IPS DF 6.9 (cell line): ENCODE results near the gene ARHGEF10L.

ENCODE experiments used
- DNase-seq: peaks from one replicate; pipeline ENCODE4 v3.0.0-alpha.2; 2013; ENCODE audit warnings: low read depth, low spot score
- H3K27ac ChIP-seq: one replicate; pipeline ENCODE4 v1.5.1; 2013; ENCODE audit warnings: low read length, control low read depth
- H3K27me3 ChIP-seq: 2 replicates; pipeline ENCODE4 v1.6.1; 2013; ENCODE audit warnings: mild to moderate bottlenecking, low read length; ENCODE audit not compliant: control insufficient read depth, insufficient read depth
- H3K36me3 ChIP-seq: 2 replicates; pipeline ENCODE4 v1.6.1; 2013; ENCODE audit warnings: low read length; ENCODE audit not compliant: control insufficient read depth, insufficient read depth
- H3K4me1 ChIP-seq: 2 replicates; pipeline ENCODE4 v1.6.1; 2013; ENCODE audit warnings: low read length; ENCODE audit not compliant: control insufficient read depth, insufficient read depth
- H3K4me3 ChIP-seq: 2 replicates; pipeline ENCODE4 v1.5.1; 2013; ENCODE audit warnings: mild to moderate bottlenecking, low read length
- H3K9me3 ChIP-seq: 2 replicates; pipeline ENCODE4 v1.6.1; 2013; ENCODE audit warnings: low read length, inconsistent platforms; ENCODE audit not compliant: control insufficient read depth, insufficient read depth
- whole genome bisulfite sequencing: extraction: QIAGEN DNeasy Blood & Tissue Kit; methylation state at CpG from one replicate; pipeline ENCODE4 v1.1.7; 2013; ENCODE audit warnings: mixed read lengths, missing lambda C conversion rate; ENCODE audit not compliant: insufficient read length, insufficient coverage; 5-methylcytosine and 5-hydroxymethylcytosine counted together

ARHGEF10L gene

DNA sequence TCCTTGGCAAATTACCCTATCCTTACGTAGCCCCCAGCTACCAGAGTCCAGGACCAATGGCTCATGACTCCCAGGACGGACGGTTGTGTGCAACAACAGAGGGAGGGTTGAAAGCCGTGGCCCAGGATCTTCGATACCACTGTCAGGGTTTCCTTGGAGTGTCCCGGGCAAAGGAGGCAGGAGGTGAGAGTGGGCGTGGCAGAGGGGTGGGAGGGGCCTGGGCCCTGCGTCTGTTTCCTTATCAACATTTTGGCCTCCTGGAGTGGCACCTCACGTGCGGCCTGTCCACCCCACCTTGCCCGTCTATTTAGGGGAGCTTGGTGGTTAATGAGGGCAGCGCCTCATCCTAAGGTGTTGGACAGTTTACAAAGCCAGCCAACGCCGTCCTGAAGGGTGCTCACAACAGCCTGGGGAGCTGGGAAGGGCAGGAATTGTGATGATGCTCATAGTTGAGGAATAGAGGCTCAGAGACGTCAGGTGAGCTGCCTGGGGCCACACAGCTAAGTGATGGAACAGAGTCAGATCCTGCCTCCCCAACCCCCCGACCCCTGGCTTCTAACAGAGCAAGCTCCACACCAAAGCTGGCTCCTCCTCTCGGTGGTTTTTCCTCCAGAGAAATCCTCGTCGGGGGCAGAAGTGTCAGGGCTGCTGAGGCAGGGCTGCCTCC lies 17.4 kb upstream of the ARHGEF10L start:
- no CpG with 5 or more reads among the region's 19 CpGs for WGBS
- no peaks in the 10 kb centered on the region for H3K36me3 ChIP-seq

DNA sequence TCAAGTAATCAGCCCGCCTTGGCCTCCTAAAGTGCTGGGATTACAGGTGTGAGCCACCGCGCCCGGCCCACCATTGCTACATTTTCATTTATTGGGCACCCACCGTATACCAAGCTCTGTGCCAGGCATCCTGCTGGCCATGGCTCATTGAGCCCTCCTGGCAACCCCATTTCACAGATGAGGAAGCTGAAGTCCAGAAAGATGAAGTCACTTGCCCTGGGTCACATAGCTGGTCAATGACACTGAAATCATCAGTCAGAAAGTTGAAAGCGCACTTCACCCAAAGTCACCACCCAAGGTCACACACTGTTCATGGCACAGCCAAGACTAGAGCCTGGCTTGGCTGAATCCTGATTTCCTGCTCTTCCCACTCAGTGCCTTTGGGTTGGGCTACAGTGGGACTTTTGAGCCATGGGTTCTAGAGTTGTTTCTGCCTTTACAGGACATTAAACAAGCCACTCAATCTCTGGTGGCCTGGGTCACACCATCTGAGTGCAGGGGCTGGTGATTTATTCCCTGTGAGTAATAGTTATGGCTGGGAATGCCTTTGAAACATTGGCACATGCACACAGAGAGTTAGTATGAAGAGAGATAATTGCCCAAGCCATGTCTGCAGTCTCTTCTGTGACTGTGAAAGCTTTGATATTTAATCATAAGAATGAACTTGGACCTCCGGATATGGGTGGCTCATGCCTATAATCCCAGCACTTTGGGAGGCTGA lies 16.0 kb upstream of the ARHGEF10L start:
- Histone ChIP-seq H3K36me3 (no peaks in the 10 kb centered on the region), H3K27me3 (no peaks in the 10 kb centered on the region), H3K27ac (no peak overlapping the region), H3K4me1 (peaks cover 11% of the 10 kb centered on the region), H3K4me3 (no peak overlapping the region), H3K9me3 (no peaks in the 10 kb centered on the region)
- DNase-seq, result no peak
- WGBS, result no CpG with 5 or more reads among the region's 7 CpGs

More for the DNA sequence above, 17.4 kb upstream of the ARHGEF10L start:
- Histone ChIP-seq H3K27ac (no peak overlapping the region), H3K9me3 (no peaks in the 10 kb centered on the region), H3K4me1 (peaks cover 11% of the 10 kb centered on the region), H3K4me3 (no peak overlapping the region), H3K27me3 (no peaks in the 10 kb centered on the region)
- no peak for DNase-seq

DNA sequence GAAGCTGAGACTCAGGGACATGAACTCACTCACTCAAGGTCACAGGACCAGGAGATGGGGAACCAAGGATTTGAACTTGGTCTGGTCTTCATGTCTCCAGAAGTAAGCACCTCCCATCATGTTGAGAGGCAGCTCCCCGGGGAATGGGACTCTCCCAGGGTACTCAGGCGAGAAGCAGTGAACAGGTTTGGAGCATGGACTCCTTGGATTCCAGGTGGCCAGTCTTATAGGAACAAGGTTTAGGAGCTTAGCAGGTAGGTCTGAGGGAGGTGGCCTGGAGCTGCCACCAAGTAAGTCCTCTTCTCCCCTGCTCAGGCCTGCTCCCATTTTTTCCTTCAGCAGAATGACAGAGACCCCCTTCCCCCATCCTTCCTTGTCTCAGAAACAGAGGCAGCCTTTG lies 14.9 kb upstream of the ARHGEF10L start:
- no peak overlapping the region for H3K27ac ChIP-seq
- H3K4me3 ChIP-seq, result no peak overlapping the region

DNA sequence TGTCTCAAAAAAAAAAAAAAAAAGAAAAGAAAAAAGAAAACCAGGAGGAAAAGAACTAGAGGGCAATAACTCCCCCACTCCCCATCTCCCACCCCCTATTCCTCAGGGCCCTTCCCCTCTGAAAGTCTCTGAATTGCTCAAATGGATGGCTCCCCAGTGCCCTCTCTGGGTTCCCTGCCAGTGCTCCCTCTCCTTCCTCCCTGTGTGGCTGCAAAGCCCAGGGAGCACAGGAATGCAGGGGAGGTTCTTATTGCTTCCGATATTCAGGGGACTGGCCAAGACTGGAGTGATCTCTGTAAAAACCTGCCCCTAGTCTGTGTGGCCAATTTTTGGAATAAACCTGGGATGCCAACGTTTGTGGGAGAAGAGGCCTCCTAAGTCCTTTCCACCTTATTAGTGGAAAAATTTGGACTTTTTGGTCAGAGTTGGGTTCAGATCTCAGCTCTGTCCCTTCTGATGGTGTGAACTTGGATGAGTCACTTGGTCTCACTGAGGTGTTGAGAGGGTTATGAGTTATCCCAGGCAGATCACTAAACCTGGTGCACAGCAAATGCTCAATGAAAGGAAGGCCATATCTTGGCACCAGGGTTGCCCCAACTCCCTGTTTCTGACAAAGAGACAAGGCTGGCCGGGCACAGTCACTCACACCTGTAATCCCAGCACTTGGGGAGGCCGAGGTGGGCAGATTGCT lies 13.4 kb upstream of the ARHGEF10L start:
- no CpG with 5 or more reads among the region's 4 CpGs for WGBS
- no peak overlapping the region for H3K27ac ChIP-seq
- H3K27me3 ChIP-seq, result no peaks in the 10 kb centered on the region
- DNase-seq, result no peak
- H3K4me3 ChIP-seq, result no peak overlapping the region
- no peaks in the 10 kb centered on the region for H3K9me3 ChIP-seq
- no peaks in the 10 kb centered on the region for H3K36me3 ChIP-seq
- peaks cover 6% of the 10 kb centered on the region; the same call in 1 of the 2 replicates for H3K4me1 ChIP-seq

More for the DNA sequence above, 14.9 kb upstream of the ARHGEF10L start:
- Histone ChIP-seq H3K9me3 (no peaks in the 10 kb centered on the region), H3K36me3 (no peaks in the 10 kb centered on the region), H3K27me3 (no peaks in the 10 kb centered on the region), H3K4me1 (peaks cover 11% of the 10 kb centered on the region)
- no CpG with 5 or more reads among the region's 2 CpGs for WGBS
- DNase-seq, result no peak

DNA sequence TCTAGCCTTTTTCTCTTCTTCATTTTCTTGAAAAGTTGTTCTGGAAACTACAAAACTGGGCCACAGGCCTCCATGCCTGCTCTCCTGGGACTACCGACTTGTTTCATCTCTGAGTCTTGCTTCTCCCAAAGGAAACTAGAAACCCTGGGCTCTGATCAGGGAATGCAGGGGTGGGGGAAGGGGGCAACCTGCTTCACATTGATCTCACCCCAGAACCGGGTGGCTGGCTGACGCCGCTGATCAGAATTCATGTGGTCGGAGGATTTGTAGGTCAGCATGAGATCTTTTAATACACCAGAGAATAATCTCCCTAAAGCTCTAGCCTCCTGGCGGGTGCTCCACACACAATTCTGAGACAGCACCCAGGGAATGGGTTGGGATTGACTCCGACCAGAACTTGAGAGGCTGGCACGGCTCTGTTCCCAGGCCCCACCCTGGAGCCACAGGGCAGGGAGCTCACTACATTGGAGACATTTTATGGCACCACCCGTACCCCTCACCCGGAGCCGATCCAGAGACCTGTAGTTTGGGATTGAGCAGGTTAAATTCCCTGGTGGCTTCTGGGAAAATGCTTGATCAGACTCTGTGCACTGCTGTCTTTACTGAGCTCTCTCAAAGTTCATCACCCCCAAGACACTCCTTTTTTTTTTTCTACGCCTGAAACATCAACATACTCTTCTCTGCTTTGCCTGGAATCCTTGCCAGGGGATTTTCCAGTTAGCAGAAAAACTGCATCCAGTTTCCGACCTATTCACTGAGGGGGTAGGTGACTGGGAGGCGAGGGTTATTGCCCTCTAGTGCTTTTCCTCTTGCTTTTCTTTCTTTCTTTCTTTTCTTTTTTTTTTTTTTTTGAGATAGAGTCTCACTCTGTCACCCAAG lies 12.2 kb upstream of the ARHGEF10L start:
- Histone ChIP-seq H3K4me1 (peaks cover 4% of the 10 kb centered on the region; the same call in 1 of the 2 replicates), H3K9me3 (no peaks in the 10 kb centered on the region), H3K4me3 (no peak overlapping the region), H3K36me3 (no peaks in the 10 kb centered on the region), H3K27me3 (no peaks in the 10 kb centered on the region), H3K27ac (no peak overlapping the region)
- WGBS, result no CpG with 5 or more reads among the region's 14 CpGs
- DNase-seq, result no peak

DNA sequence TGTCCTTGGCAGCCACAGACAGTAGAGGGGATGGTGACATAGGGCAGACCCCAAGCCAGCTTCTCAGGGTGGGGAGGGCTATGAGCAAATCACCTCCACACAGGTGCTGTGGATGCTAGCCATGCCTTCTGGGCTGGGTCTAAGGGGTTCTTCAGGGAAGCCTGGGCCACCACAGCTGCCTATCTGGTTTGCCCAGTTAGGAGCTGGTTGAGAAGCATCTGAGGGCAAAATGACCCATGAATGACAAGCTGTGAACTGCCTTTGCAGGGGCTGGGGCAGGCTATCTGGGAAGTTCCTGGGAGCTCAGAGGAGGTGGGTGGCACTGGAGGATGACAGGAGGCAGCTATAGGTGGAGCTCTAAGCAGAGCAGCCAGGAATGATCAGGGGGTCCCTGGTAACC lies 10.1 kb upstream of the ARHGEF10L start:
- Histone ChIP-seq H3K27ac (no peak overlapping the region), H3K9me3 (no peaks in the 10 kb centered on the region), H3K4me3 (no peak overlapping the region), H3K4me1 (peaks cover 6% of the 10 kb centered on the region; the same call in 1 of the 2 replicates), H3K36me3 (no peaks in the 10 kb centered on the region), H3K27me3 (no peaks in the 10 kb centered on the region)
- no peak for DNase-seq

DNA sequence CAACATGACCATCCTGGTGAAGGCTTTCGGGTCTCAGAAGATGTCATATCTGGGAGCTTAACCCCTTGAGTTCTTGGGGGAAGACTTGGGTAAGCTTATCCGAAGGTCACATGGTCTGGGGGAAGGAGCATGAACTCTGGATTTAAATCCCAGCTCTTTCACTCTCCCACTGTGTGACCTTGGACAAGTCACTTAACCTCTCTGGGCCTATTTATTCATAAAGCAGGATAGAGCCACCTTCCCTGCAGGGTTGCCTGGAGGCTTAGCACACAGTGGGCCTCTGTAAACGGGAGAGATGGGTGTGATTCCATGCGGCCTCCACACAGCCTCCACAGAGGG lies 8.2 kb upstream of the ARHGEF10L start:
- no peaks in the 10 kb centered on the region for H3K36me3 ChIP-seq
- no peaks in the 10 kb centered on the region for H3K27me3 ChIP-seq
- no CpG with 5 or more reads among the region's 4 CpGs for WGBS
- no peaks in the 10 kb centered on the region for H3K9me3 ChIP-seq
- no peak for DNase-seq
- no peak overlapping the region for H3K27ac ChIP-seq
- peaks cover 4% of the 10 kb centered on the region; the same call in 1 of the 2 replicates for H3K4me1 ChIP-seq
- H3K4me3 ChIP-seq, result no peak overlapping the region

DNA sequence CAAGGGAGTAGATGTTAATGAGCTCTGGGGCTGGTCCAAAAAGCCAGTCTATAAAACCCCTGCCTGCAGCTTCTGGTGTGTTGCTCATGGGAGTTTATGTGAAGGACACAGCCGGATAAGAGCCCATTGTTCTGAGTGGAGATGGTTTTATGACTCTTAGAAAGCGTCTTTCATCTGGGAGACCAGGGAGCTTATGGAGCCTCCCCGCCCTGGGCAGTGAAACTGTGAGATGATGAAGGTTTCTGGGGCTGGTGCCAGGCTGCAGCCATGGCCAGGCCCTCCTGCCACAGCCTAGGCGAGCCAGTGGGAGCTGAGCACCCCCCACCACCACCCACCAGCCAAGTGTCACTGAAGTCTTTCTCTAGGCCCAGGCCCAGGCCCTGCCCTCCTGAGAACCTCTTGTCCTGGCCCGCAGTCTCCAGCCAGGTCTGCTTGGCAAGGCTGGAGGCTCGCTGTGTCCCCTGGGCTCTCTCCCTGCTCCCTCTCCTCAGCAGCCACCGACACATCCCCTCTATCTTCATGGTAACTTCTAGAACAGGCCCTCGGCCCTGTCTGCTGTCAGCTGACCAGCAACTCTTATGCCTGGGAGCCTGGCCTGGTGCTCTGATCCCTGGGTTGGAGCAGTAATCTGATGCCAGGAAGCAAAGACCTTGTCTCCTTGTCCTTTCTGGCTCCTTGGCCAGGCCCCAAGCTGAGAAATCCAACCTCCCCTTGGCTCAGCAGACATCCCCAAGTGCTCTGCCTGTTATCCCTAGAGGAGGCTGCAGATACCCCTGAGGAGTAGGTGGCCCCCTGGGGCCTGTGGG lies 7.6 kb upstream of the ARHGEF10L start:
- H3K4me1 ChIP-seq, result peaks cover 4% of the 10 kb centered on the region; the same call in 1 of the 2 replicates
- H3K27ac ChIP-seq, result no peak overlapping the region

DNA sequence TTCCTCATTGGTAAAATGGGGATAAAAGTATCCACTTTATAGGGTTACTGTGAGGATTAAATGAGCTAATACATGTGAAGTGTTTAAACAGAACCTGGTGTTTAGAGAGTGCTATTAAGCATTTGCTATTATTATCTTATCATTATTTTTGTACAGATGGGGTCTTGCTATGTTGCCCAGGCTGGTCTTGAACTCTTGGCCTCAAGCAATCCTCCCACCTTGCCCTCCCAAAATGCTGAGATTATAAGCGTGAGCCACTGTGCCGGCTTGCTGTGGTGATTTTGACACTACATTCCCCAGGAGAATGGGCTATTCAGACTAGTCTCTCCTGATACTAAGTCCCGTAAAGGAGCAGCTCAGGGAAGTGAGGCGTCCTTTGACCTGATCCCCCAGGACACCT lies 6.3 kb upstream of the ARHGEF10L start:
- H3K36me3 ChIP-seq, result no peaks in the 10 kb centered on the region
- H3K9me3 ChIP-seq, result no peaks in the 10 kb centered on the region
- no peak overlapping the region for H3K27ac ChIP-seq
- no peak for DNase-seq
- H3K4me1 ChIP-seq, result peaks cover 6% of the 10 kb centered on the region; the same call in 1 of the 2 replicates
- no peaks in the 10 kb centered on the region for H3K27me3 ChIP-seq
- H3K4me3 ChIP-seq, result no peak overlapping the region
- WGBS, result no CpG with 5 or more reads among the region's 4 CpGs

More for the DNA sequence above, 7.6 kb upstream of the ARHGEF10L start:
- no peaks in the 10 kb centered on the region for H3K36me3 ChIP-seq
- no peak for DNase-seq
- H3K27me3 ChIP-seq, result no peaks in the 10 kb centered on the region
- H3K4me3 ChIP-seq, result no peak overlapping the region
- H3K9me3 ChIP-seq, result no peaks in the 10 kb centered on the region
- WGBS, result no CpG with 5 or more reads among the region's 8 CpGs
